Small intestine (tissue), 7 donors: Measurements from ENCODE around the gene NCAPH2. TPM values are rescaled to one million over a fixed set of nuclear protein-coding genes. Genes with fewer than 3 reads are reported as not detected.

ENCODE experiments used
- DNase-seq, 2 donors: peaks; one replicate each; pipeline versions ENCODE4 v3.0.0 to v3.0.0-alpha.2; 2013
- FAIRE-seq: peaks from 2 replicates; lab custom pipeline; 2012; peaks lifted over from hg19 to GRCh38; lab: Jason Lieb, UNC
- H3K27ac ChIP-seq, 3 donors: one replicate each; pipeline ENCODE4 v1.5.1; 2013; ENCODE audit warnings: low read length in 2 of 3, mild to moderate bottlenecking in 2 of 3, control low read depth in 1 of 3, inconsistent platforms in 1 of 3, low read depth in 1 of 3, moderate library complexity in 1 of 3
- H3K27me3 ChIP-seq, 3 donors: one replicate each; pipeline ENCODE4 v1.6.1; 2013; ENCODE audit warnings: low read length in 3 of 3, inconsistent platforms in 1 of 3; ENCODE audit not compliant: control insufficient read depth in 3 of 3, insufficient read depth in 3 of 3
- H3K36me3 ChIP-seq, 3 donors: one replicate each; pipeline ENCODE4 v1.6.1; 2013; ENCODE audit warnings: low read length in 3 of 3, inconsistent platforms in 1 of 3, low read depth in 1 of 3, mild to moderate bottlenecking in 1 of 3, moderate library complexity in 1 of 3; ENCODE audit not compliant: control insufficient read depth in 3 of 3, insufficient read depth in 2 of 3
- H3K4me1 ChIP-seq, 3 donors: one replicate each; pipeline ENCODE4 v1.6.1; 2013; ENCODE audit warnings: low read length in 2 of 3, inconsistent platforms in 1 of 3, low read depth in 1 of 3, mild to moderate bottlenecking in 1 of 3, moderate library complexity in 1 of 3; ENCODE audit not compliant: control insufficient read depth in 3 of 3, insufficient read depth in 2 of 3
- H3K4me3 ChIP-seq, 3 donors: one replicate each; pipeline ENCODE4 v1.5.1; 2013; ENCODE audit warnings: low read length in 3 of 3, control low read depth in 1 of 3, inconsistent platforms in 1 of 3, low read depth in 1 of 3, mild to moderate bottlenecking in 1 of 3, moderate library complexity in 1 of 3
- H3K9me3 ChIP-seq, 2 donors: one replicate each; pipeline ENCODE4 v1.6.1; 2013; ENCODE audit warnings: low read depth in 1 of 2, low read length in 1 of 2; ENCODE audit not compliant: control insufficient read depth in 2 of 2, insufficient read depth in 1 of 2
- WGBS, 3 donors: extraction: QIAGEN DNeasy Blood & Tissue Kit; methylation state at CpG; one replicate each; pipeline ENCODE4 v1.1.7; 2013; 5-methylcytosine and 5-hydroxymethylcytosine counted together
- polyA plus RNA-seq, 4 donors: library from polyadenylated mRNA; stranded (reverse) in 3 of 4; unstranded in 1 of 4; fragments of 200-250 nt in 3 of 4; fragments of 120-200 nt in 1 of 4; gene quantifications; one replicate each; pipeline versions ENCODE4 v1.2.1 to v1.2.3, GENCODE V29; 2013
- donor health status: healthy with polysubstance abuse.
- donor health status: control.
- donor health status: control.
- donor health status: Bipolar disorder and iron deficiency.
- donor health status: healthy.

The NCAPH2 gene
- polyA plus RNA-seq, 4 donors = 29.3 to 45.9 (median 39.8) TPM

GRCh38 chr22:50471197-50471847 is 36.7 kb upstream of the NCAPH2 start:
- Histone ChIP-seq H3K27me3 (no peaks in the 10 kb centered on the region), H3K4me1 (peaks cover 10 to 50% (median 26%) of the 10 kb centered on the region in 3 donors), H3K4me3 (no peak overlapping the region), H3K27ac (peak overlapping the region; percentile 24 to 95 (median 79)), H3K36me3 (peaks cover 7 to 66% (median 14%) of the 10 kb centered on the region in 3 donors), H3K9me3 (no peaks in the 10 kb centered on the region)
- 66 to 79% (median 70%) methylated on average over 21 of the region's 21 CpGs for WGBS, 3 donors
- no peak for DNase-seq
- FAIRE-seq = no peak

DNA sequence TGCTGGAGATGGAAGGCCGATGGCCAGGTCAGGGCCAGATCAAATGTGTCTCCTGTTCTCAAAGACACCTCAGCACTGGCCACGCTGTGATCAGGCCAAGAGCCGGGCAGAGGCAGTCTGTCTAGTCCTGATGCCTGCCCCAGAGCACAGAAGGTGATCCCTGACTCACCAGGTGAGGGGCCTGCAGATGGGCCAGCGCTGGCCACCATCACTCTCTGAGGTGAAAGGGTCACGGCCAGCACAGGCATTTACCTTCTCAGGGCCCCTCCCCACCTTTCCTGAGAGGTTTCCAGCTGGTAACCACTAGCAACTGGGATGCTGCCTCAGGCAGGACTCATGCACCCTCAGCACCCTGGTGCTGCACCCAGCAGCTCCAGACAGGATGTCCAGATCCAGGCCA is 36.1 kb upstream of the NCAPH2 start:
- Histone ChIP-seq H3K4me3 (no peak overlapping the region), H3K4me1 (peaks cover 10 to 50% (median 26%) of the 10 kb centered on the region in 3 donors), H3K9me3 (no peaks in the 10 kb centered on the region), H3K27me3 (no peaks in the 10 kb centered on the region), H3K27ac (no peak overlapping the region), H3K36me3 (peaks cover under 1 to 60% (median 8%) of the 10 kb centered on the region in 3 donors)
- no peak for DNase-seq
- FAIRE-seq = no peak
- WGBS, 3 donors = 62 to 73% (median 70%) methylated on average over 5 of the region's 5 CpGs

DNA sequence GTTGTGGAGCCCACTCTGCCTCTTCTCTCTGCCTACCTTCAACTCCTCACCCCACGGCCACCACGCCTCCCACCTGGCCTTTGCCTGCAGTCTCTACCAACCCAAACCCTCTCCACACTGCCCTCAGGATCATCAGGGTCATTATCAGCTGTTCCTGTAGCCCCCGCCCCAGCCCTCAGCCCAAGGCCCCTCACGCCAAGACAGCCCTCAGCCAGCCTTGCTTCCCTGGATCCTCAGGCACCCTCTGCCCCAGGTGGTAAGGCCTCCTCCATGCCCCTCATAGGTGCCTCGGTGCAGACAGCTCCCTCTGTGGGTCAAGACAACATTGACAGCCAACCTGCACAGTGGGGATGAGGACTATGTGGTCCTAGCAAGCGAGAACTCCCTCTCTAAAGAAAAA is 34.9 kb upstream of the NCAPH2 start:
- Histone ChIP-seq H3K27me3 (peaks cover 0 to 5% (median 0%) of the 10 kb centered on the region in 3 donors), H3K36me3 (peaks cover 0 to 49% (median 0%) of the 10 kb centered on the region in 3 donors), H3K4me3 (peak overlapping the region in 2 of 3 donors; percentile 55 to 75), H3K9me3 (no peaks in the 10 kb centered on the region), H3K27ac (peak overlapping the region in 1 of 3 donors; percentile 13), H3K4me1 (peaks cover 10 to 50% (median 26%) of the 10 kb centered on the region in 3 donors)
- FAIRE-seq = no peak
- peak; percentile 45 to 53 for DNase-seq
- WGBS, 3 donors = 68 to 75% (median 68%) methylated on average over 6 of the region's 6 CpGs

GRCh38 chr22:50473855-50474671 is 34.0 kb upstream of the NCAPH2 start:
- H3K4me3 ChIP-seq = peak overlapping the region; percentile 55 to 87 (median 75)
- peaks cover 0 to 39% (median 0%) of the 10 kb centered on the region in 3 donors for H3K36me3 ChIP-seq
- FAIRE-seq (no peak), DNase-seq (peak; percentile 40 to 62)
- no peaks in the 10 kb centered on the region for H3K9me3 ChIP-seq
- whole genome bisulfite sequencing, 3 donors = 3 to 5% (median 4%) methylated on average over 32 to 62 of the region's 62 CpGs
- peaks cover 0 to 11% (median 0%) of the 10 kb centered on the region in 3 donors for H3K27me3 ChIP-seq
- H3K4me1 ChIP-seq = peaks cover 10 to 49% (median 26%) of the 10 kb centered on the region in 3 donors
- H3K27ac ChIP-seq = peak overlapping the region in 2 of 3 donors; percentile 31 to 66

GRCh38 chr22:50474710-50475651 is 33.0 kb upstream of the NCAPH2 start, which contains the start of gene SBF1:
Gene SBF1 (minus strand): TSS chr22:50475035. CDS start chr22:50474840, 195 bp downstream.
- Histone ChIP-seq H3K9me3 (no peaks in the 10 kb centered on the region), H3K36me3 (peaks cover 0 to 35% (median 0%) of the 10 kb centered on the region in 3 donors), H3K27ac (peak within 1 kb of the TSS; percentile 31 to 66 (median 65)), H3K27me3 (peaks cover 0 to 18% (median 0%) of the 10 kb centered on the region in 3 donors), H3K4me1 (peaks cover 9 to 40% (median 23%) of the 10 kb centered on the region in 3 donors), H3K4me3 (peak within 1 kb of the TSS; percentile 70 to 87 (median 75))
- no peak for FAIRE-seq
- peak; percentile 90 to 96 for DNase-seq
- 2 to 6% (median 2%) methylated on average over 28 to 97 of the region's 97 CpGs for WGBS, 3 donors

GRCh38 chr22:50475652-50476002 is 32.4 kb upstream of the NCAPH2 start:
- WGBS, 3 donors = 78 to 84% (median 84%) methylated on average over 6 of the region's 6 CpGs
- peak overlapping the region in 1 of 3 donors; percentile 70 for H3K4me3 ChIP-seq
- peaks cover 0 to 25% (median 0%) of the 10 kb centered on the region in 3 donors for H3K27me3 ChIP-seq
- peaks cover 3 to 34% (median 17%) of the 10 kb centered on the region in 3 donors for H3K4me1 ChIP-seq
- no peak for FAIRE-seq
- DNase-seq = no peak
- H3K27ac ChIP-seq = no peak overlapping the region
- H3K9me3 ChIP-seq = no peaks in the 10 kb centered on the region
- H3K36me3 ChIP-seq = peaks cover 0 to 29% (median 0%) of the 10 kb centered on the region in 3 donors

DNA sequence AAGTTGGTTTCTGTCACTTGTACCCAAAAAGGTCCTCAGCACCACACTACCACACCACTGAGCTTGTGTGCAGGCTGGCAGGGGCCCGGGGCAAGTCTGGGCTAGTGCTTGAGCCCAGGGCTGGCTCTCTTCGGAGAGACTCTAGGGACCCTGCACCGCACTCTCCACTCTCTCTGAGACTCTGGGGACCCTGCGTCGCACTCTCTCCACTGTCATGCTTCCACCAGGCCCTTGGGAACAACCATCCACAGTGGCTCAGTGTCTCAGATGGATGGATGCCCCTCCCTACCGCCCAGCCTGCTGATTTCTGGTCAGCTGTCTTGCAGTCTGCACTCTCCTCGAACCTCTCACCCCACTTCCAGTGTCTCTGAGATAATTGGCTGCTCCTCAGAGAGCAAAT is 31.2 kb upstream of the NCAPH2 start:
- Histone ChIP-seq H3K36me3 (peaks cover 0 to 16% (median 0%) of the 10 kb centered on the region in 3 donors), H3K9me3 (no peaks in the 10 kb centered on the region), H3K4me3 (no peak overlapping the region), H3K27me3 (peaks cover 0 to 32% (median 0%) of the 10 kb centered on the region in 3 donors), H3K4me1 (peaks cover 0 to 22% (median 7%) of the 10 kb centered on the region in 3 donors), H3K27ac (no peak overlapping the region)
- WGBS, 3 donors = 77 to 84% (median 81%) methylated on average over 7 of the region's 7 CpGs
- FAIRE-seq = no peak
- no peak for DNase-seq
